ENCODE data around the gene PAX7.

GRCh38 chr1:18668046-18668445, 37.4 kb downstream of the PAX7 start:
- TF ChIP-seq ZFX (IDR thresholded peaks at IDR 0.05; ENCODE audit: borderline replicate concordance) (no peak), CTCF (IDR thresholded peaks at IDR 0.05) (no peak)
